ENCODE data around the gene RASGRP4.

RASGRP4 gene

GRCh38 chr19:38449518-38449917 is 23.5 kb upstream of the RASGRP4 start:
- DNase-seq (ENCODE audit: low read depth in 2 of 2) = no peak
- TF ChIP-seq CTCF (IDR thresholded peaks at IDR 0.05; ENCODE audit: low read depth, low read length) = no peak
- H3K4me3 ChIP-seq (replicated peaks in 1 of 2; ENCODE audit: low read depth in 2 of 2, low read length in 2 of 2) = no peak overlapping the region

GRCh38 chr19:38448225-38448624 is 22.2 kb upstream of the RASGRP4 start:
- no peak for DNase-seq (ENCODE audit: low read depth in 2 of 2)
- TF ChIP-seq CTCF (IDR thresholded peaks at IDR 0.05; ENCODE audit: low read depth, low read length) = no peak
- no peak overlapping the region for H3K4me3 ChIP-seq (replicated peaks in 1 of 2; ENCODE audit: low read depth in 2 of 2, low read length in 2 of 2)

- TF ChIP-seq CTCF (IDR thresholded peaks at IDR 0.05; ENCODE audit: low read depth, low read length) = no peak
- DNase-seq (ENCODE audit: low read depth in 2 of 2) = no peak
- no peak overlapping the region for H3K4me3 ChIP-seq (replicated peaks in 1 of 2; ENCODE audit: low read depth in 2 of 2, low read length in 2 of 2)
Measured at GRCh38 chr19:38445362-38445761, 19.3 kb upstream of the RASGRP4 start.

- H3K4me3 ChIP-seq (replicated peaks in 1 of 2; ENCODE audit: low read depth in 2 of 2, low read length in 2 of 2) = no peak overlapping the region
- DNase-seq (ENCODE audit: low read depth in 2 of 2) = no peak
- no peak for TF ChIP-seq CTCF (IDR thresholded peaks at IDR 0.05; ENCODE audit: low read depth, low read length)
Measured at GRCh38 chr19:38444026-38444425, 18.0 kb upstream of the RASGRP4 start.

GRCh38 chr19:38443458-38443999 is 17.5 kb upstream of the RASGRP4 start:
- H3K4me3 ChIP-seq (replicated peaks in 1 of 2; ENCODE audit: low read depth in 2 of 2, low read length in 2 of 2) = no peak overlapping the region
- TF ChIP-seq CTCF (IDR thresholded peaks at IDR 0.05; ENCODE audit: low read depth, low read length) = no peak
- no peak for DNase-seq (ENCODE audit: low read depth in 2 of 2)

- no peak for TF ChIP-seq CTCF (IDR thresholded peaks at IDR 0.05; ENCODE audit: low read depth, low read length)
- no peak overlapping the region for H3K4me3 ChIP-seq (replicated peaks in 1 of 2; ENCODE audit: low read depth in 2 of 2, low read length in 2 of 2)
- no peak for DNase-seq (ENCODE audit: low read depth in 2 of 2)
Measured at GRCh38 chr19:38442736-38443135, 16.7 kb upstream of the RASGRP4 start.

Data from cardiac fibroblast (primary cell).